IMR-90 (cell line): ENCODE results near the gene NRIP1.

ENCODE experiments used
- BHLHE40 ChIP-seq: fragments of 150-350 bp; IDR thresholded peaks from 2 replicates; pipeline ENCODE4 v1.6.1; 2016; ENCODE audit warnings: mild to moderate bottlenecking, low read depth, low read length
- CEBPB ChIP-seq: IDR thresholded peaks from 2 replicates; pipeline ENCODE4 v1.6.1; 2012; ENCODE audit warnings: low read depth, low read length, improper control_type of control experiment
- FOS ChIP-seq: fragments of 150-350 bp; IDR thresholded peaks from 2 replicates; pipeline ENCODE4 v1.6.1; 2016; ENCODE audit warnings: low read depth, low read length
- MXI1 ChIP-seq: IDR thresholded peaks from 2 replicates; pipeline ENCODE4 v1.6.1; 2012; ENCODE audit warnings: low read depth, mild to moderate bottlenecking, low read length, moderate library complexity, borderline replicate concordance
- POLR2A ChIP-seq: IDR thresholded peaks from 2 replicates; pipeline ENCODE4 v1.6.1; 2012; ENCODE audit warnings: mild to moderate bottlenecking, low read depth, low read length
- RAD21 ChIP-seq: IDR thresholded peaks from 2 replicates; pipeline ENCODE4 v1.6.1; 2012; ENCODE audit warnings: low read length, improper control_type of control experiment
- RFX5 ChIP-seq: IDR thresholded peaks from 2 replicates; pipeline ENCODE4 v1.8.0; 2012; ENCODE audit warnings: low read depth, mild to moderate bottlenecking, low read length, moderate library complexity
- SMC3 ChIP-seq: fragments of 150-350 bp; IDR thresholded peaks from 2 replicates; pipeline ENCODE4 v1.6.1; 2016; ENCODE audit warnings: low read depth, mild to moderate bottlenecking, antibody characterized with exemption, low read length, moderate library complexity
- TF ChIP-seq, protein P1 (sequence below): conservative IDR thresholded peaks from 2 replicates; pipeline ENCODE4 v1.5.1; 2012; ENCODE audit warnings: mild to moderate bottlenecking, low read depth, low read length, improper control_type of control experiment
- TF ChIP-seq, protein P2 (sequence below): fragments of 150-350 bp; IDR thresholded peaks from 2 replicates; pipeline ENCODE4 v1.6.1; 2017; ENCODE audit warnings: mild to moderate bottlenecking, antibody characterized with exemption, low read length, low read depth
- TF ChIP-seq, protein P3 (sequence below): fragments of 150-350 bp; IDR thresholded peaks from 2 replicates; pipeline ENCODE4 v1.6.1; 2016; ENCODE audit warnings: low read depth, mild to moderate bottlenecking, low read length, moderate library complexity, borderline replicate concordance

DNA sequence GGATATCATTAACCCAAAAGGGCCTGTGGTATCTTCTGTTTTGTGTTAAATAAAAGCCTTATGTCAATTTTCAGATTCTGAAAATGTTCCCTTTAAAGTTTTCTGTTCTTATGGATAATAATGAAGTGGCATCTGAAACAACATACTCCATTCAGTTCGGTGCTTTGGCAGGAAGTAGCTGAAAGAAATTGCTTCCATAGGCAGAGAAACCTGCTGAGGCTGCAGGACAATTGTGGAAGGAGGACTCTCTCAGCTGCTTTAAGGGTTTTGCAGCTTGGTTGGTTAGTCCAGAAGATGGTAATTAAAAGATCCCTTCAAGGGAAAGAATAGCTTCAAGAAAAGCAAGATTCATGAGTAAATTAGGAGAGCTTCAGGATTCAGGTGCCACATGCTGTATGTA is 30.5 kb upstream of the NRIP1 start:
- TF ChIP-seq FOS (no peak), POLR2A (no peak), CEBPB (no peak), SMC3 (no peak), BHLHE40 (no peak), MXI1 (no peak), RFX5 (no peak), RAD21 (no peak)
- TF ChIP-seq, protein P1, sequence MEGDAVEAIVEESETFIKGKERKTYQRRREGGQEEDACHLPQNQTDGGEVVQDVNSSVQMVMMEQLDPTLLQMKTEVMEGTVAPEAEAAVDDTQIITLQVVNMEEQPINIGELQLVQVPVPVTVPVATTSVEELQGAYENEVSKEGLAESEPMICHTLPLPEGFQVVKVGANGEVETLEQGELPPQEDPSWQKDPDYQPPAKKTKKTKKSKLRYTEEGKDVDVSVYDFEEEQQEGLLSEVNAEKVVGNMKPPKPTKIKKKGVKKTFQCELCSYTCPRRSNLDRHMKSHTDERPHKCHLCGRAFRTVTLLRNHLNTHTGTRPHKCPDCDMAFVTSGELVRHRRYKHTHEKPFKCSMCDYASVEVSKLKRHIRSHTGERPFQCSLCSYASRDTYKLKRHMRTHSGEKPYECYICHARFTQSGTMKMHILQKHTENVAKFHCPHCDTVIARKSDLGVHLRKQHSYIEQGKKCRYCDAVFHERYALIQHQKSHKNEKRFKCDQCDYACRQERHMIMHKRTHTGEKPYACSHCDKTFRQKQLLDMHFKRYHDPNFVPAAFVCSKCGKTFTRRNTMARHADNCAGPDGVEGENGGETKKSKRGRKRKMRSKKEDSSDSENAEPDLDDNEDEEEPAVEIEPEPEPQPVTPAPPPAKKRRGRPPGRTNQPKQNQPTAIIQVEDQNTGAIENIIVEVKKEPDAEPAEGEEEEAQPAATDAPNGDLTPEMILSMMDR = no peak
- TF ChIP-seq, protein P2, sequence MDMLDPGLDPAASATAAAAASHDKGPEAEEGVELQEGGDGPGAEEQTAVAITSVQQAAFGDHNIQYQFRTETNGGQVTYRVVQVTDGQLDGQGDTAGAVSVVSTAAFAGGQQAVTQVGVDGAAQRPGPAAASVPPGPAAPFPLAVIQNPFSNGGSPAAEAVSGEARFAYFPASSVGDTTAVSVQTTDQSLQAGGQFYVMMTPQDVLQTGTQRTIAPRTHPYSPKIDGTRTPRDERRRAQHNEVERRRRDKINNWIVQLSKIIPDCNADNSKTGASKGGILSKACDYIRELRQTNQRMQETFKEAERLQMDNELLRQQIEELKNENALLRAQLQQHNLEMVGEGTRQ = no peak
- TF ChIP-seq, protein P3, sequence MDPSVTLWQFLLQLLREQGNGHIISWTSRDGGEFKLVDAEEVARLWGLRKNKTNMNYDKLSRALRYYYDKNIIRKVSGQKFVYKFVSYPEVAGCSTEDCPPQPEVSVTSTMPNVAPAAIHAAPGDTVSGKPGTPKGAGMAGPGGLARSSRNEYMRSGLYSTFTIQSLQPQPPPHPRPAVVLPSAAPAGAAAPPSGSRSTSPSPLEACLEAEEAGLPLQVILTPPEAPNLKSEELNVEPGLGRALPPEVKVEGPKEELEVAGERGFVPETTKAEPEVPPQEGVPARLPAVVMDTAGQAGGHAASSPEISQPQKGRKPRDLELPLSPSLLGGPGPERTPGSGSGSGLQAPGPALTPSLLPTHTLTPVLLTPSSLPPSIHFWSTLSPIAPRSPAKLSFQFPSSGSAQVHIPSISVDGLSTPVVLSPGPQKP = no peak
